ENCODE results near the gene ABCF2.

ABCF2 gene

DNA sequence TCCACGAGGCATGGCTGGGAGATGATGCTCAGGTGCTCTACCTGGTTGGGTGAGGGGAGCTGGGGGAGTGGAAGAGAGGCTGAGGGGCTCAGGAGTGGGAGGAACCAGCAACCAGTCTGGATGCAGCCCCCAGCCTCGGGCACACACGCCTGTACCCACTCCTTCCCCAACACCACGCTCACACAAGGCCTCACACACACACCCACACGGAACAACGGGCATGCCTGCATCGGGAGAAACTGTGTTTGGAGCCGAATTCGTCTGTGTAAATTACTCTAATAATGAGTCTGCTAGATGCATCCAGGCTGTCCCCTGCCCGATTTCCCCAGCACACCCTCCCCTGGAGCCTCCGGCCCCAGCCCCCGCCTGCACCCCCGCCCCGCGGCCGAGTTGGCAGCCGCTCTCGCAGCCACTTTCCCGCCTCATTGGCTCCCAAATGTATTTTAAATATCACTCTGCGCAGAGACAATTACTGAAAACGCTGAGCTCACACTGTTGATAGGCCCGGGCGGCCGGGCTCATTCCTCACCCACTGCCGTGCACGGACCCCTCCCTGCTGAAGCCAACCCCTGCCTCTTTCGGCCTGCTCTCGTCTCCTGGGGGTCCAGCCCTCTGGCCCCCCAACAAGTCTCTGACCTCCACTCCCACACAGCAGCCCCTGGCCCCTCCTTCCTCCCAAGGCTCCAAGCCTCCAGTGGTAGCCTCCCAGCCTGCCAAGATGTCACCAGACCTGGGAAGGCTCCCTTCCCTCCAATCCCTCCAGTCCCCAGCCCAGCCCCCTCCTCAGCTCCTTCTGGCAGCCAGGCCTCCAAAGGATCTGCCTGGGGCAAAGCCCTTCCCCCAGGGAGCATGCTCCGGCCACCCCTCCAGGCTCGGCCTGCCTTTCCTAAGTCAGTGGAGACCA is 27.8 kb downstream of the ABCF2 start:
- H3F3A ChIP-seq (ENCODE audit: insufficient read depth, low read length) = no peaks in the 10 kb centered on the region
- no peak overlapping the region for H3K9ac ChIP-seq (ENCODE audit: low read length)
- H3K4me1 ChIP-seq (ENCODE audit: insufficient read depth, low read length, severe bottlenecking) = no peaks in the 10 kb centered on the region
- H3K27me3 ChIP-seq (ENCODE audit: insufficient read depth, low read length) = no peaks in the 10 kb centered on the region
- H3K27ac ChIP-seq (ENCODE audit: low read depth, low read length, poor library complexity, severe bottlenecking) = no peak overlapping the region
- H3K36me3 ChIP-seq (ENCODE audit: insufficient read depth, low read length) = no peaks in the 10 kb centered on the region
- H3K4me2 ChIP-seq (ENCODE audit: low read length) = no peak overlapping the region
- no peaks in the 10 kb centered on the region for H3K79me2 ChIP-seq (ENCODE audit: insufficient read depth, low read length)
- H4K20me1 ChIP-seq (ENCODE audit: insufficient read depth, low read length) = no peaks in the 10 kb centered on the region
- H2AFZ ChIP-seq (ENCODE audit: low read length) = no peak overlapping the region
- no peak overlapping the region for H3K4me3 ChIP-seq (ENCODE audit: low read depth, low read length, poor library complexity, severe bottlenecking)
- TF ChIP-seq, protein P1, sequence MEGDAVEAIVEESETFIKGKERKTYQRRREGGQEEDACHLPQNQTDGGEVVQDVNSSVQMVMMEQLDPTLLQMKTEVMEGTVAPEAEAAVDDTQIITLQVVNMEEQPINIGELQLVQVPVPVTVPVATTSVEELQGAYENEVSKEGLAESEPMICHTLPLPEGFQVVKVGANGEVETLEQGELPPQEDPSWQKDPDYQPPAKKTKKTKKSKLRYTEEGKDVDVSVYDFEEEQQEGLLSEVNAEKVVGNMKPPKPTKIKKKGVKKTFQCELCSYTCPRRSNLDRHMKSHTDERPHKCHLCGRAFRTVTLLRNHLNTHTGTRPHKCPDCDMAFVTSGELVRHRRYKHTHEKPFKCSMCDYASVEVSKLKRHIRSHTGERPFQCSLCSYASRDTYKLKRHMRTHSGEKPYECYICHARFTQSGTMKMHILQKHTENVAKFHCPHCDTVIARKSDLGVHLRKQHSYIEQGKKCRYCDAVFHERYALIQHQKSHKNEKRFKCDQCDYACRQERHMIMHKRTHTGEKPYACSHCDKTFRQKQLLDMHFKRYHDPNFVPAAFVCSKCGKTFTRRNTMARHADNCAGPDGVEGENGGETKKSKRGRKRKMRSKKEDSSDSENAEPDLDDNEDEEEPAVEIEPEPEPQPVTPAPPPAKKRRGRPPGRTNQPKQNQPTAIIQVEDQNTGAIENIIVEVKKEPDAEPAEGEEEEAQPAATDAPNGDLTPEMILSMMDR (IDR thresholded peaks at IDR 0.05; ENCODE audit: low read length) = no peak
- no peak for TF ChIP-seq EZH2 (IDR thresholded peaks at IDR 0.05; ENCODE audit: borderline replicate concordance, low read length)
- H3K9me3 ChIP-seq (ENCODE audit: low read length) = no peaks in the 10 kb centered on the region
- no peaks in the 10 kb centered on the region for H3K9me2 ChIP-seq (ENCODE audit: low read depth, low read length)

DNA sequence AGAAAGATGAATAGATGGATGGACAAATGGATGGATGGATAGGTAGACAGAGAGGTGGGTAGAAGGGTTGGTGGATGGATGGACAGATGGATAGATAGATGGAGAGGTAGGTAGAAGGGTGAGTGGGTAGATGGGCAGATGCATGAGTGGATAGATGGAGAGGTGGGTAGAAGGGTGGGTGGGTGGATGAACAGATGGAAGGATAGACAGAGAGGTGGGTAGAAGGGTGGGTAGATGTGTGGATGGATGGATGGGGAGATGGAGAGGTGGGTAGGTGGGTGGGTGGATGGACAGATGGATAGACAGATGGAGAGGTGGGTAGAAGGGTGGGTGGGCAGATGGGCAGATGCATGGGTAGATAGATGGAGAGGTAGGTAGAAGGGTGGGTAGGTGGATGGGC is 29.1 kb downstream of the ABCF2 start:
- H3F3A ChIP-seq (ENCODE audit: insufficient read depth, low read length) = no peaks in the 10 kb centered on the region
- no peak for TF ChIP-seq EZH2 (IDR thresholded peaks at IDR 0.05; ENCODE audit: borderline replicate concordance, low read length)
- TF ChIP-seq, protein P1 (IDR thresholded peaks at IDR 0.05; ENCODE audit: low read length) = no peak
- no peaks in the 10 kb centered on the region; the same call in 1 of the 2 replicates for H3K27me3 ChIP-seq (ENCODE audit: insufficient read depth, low read length)
- H2AFZ ChIP-seq (ENCODE audit: low read length) = no peak overlapping the region
- H3K9me2 ChIP-seq (ENCODE audit: low read depth, low read length) = no peaks in the 10 kb centered on the region
- H3K79me2 ChIP-seq (ENCODE audit: insufficient read depth, low read length) = no peaks in the 10 kb centered on the region
- H3K9ac ChIP-seq (ENCODE audit: low read length) = no peak overlapping the region
- no peaks in the 10 kb centered on the region for H3K9me3 ChIP-seq (ENCODE audit: low read length)
- H3K4me2 ChIP-seq (ENCODE audit: low read length) = no peak overlapping the region
- H3K36me3 ChIP-seq (ENCODE audit: insufficient read depth, low read length) = no peaks in the 10 kb centered on the region
- H4K20me1 ChIP-seq (ENCODE audit: insufficient read depth, low read length) = no peaks in the 10 kb centered on the region
- H3K27ac ChIP-seq (ENCODE audit: low read depth, low read length, poor library complexity, severe bottlenecking) = no peak overlapping the region
- no peak overlapping the region for H3K4me3 ChIP-seq (ENCODE audit: low read depth, low read length, poor library complexity, severe bottlenecking)
- no peaks in the 10 kb centered on the region for H3K4me1 ChIP-seq (ENCODE audit: insufficient read depth, low read length, severe bottlenecking)

GRCh38 chr7:151195616-151196450 is 31.2 kb downstream of the ABCF2 start:
- Histone ChIP-seq H3K4me2 (ENCODE audit: low read length) (no peak overlapping the region), H3K36me3 (ENCODE audit: insufficient read depth, low read length) (no peaks in the 10 kb centered on the region), H3F3A (ENCODE audit: insufficient read depth, low read length) (no peaks in the 10 kb centered on the region), H2AFZ (ENCODE audit: low read length) (no peak overlapping the region), H3K79me2 (ENCODE audit: insufficient read depth, low read length) (no peaks in the 10 kb centered on the region), H3K9me3 (ENCODE audit: low read length) (no peaks in the 10 kb centered on the region), H3K4me3 (ENCODE audit: low read depth, low read length, poor library complexity, severe bottlenecking) (no peak overlapping the region), H3K9ac (ENCODE audit: low read length) (no peak overlapping the region), H3K9me2 (ENCODE audit: low read depth, low read length) (no peaks in the 10 kb centered on the region), H3K4me1 (ENCODE audit: insufficient read depth, low read length, severe bottlenecking) (no peaks in the 10 kb centered on the region), H3K27ac (ENCODE audit: low read depth, low read length, poor library complexity, severe bottlenecking) (no peak overlapping the region), H4K20me1 (ENCODE audit: insufficient read depth, low read length) (no peaks in the 10 kb centered on the region), H3K27me3 (ENCODE audit: insufficient read depth, low read length) (peaks cover 3% of the 10 kb centered on the region; the same call in 1 of the 2 replicates)
- no peak for TF ChIP-seq EZH2 (IDR thresholded peaks at IDR 0.05; ENCODE audit: borderline replicate concordance, low read length)
- TF ChIP-seq, protein P1 (IDR thresholded peaks at IDR 0.05; ENCODE audit: low read length) = no peak
